Stimulated activated CD8-positive, alpha-beta memory T cell treated with anti-CD3 and anti-CD28 coated beads, Interleukin-4, amount 100 ng/mL, for 1 hour (primary cell): ENCODE data around the gene MAP6.

Experiments
- DNase-seq, 2 donors: peaks; one replicate each; pipeline ENCODE4 v3.0.0-alpha.2; 2020; ENCODE audit warnings: low read depth in 2 of 2, low spot score in 1 of 2

The MAP6 gene

GRCh38 chr11:75667255-75667830, 1.5 kb downstream of the MAP6 start:
- no peak for DNase-seq

- DNase-seq: no peak
These were observed 2.8 kb downstream of the MAP6 start for GRCh38 chr11:75665990-75666389.

- DNase-seq: no peak
These were observed 3.7 kb downstream of the MAP6 start for GRCh38 chr11:75665126-75665525.

GRCh38 chr11:75664389-75664788, 4.4 kb downstream of the MAP6 start:
- no peak for DNase-seq

GRCh38 chr11:75663808-75664207, 5.0 kb downstream of the MAP6 start:
- DNase-seq: no peak

GRCh38 chr11:75659836-75660235, 9.0 kb downstream of the MAP6 start:
- DNase-seq: no peak

- no peak for DNase-seq
These were observed 12.7 kb downstream of the MAP6 start for GRCh38 chr11:75656044-75656727.

- no peak for DNase-seq
These were observed 13.2 kb downstream of the MAP6 start for GRCh38 chr11:75655605-75656004.

GRCh38 chr11:75654314-75654713, 14.5 kb downstream of the MAP6 start:
- no peak for DNase-seq

- DNase-seq: no peak
These were observed 15.3 kb downstream of the MAP6 start for GRCh38 chr11:75653532-75653931.

GRCh38 chr11:75652936-75653335, 15.9 kb downstream of the MAP6 start:
- no peak for DNase-seq

- DNase-seq: no peak
These were observed 17.6 kb downstream of the MAP6 start for GRCh38 chr11:75651218-75651617.

GRCh38 chr11:75650167-75650723, 18.6 kb downstream of the MAP6 start:
- no peak for DNase-seq

GRCh38 chr11:75644946-75645345, 23.9 kb downstream of the MAP6 start:
- DNase-seq: no peak

- no peak for DNase-seq
These were observed 24.5 kb downstream of the MAP6 start for GRCh38 chr11:75644370-75644769.

- DNase-seq: no peak
These were observed 26.3 kb downstream of the MAP6 start for GRCh38 chr11:75642402-75643113.

GRCh38 chr11:75639762-75640181, 29.1 kb downstream of the MAP6 start:
- no peak for DNase-seq

GRCh38 chr11:75637998-75638397, 30.8 kb downstream of the MAP6 start:
- DNase-seq: no peak

GRCh38 chr11:75635066-75635862, 33.6 kb downstream of the MAP6 start:
- DNase-seq: no peak

- no peak for DNase-seq
These were observed 35.3 kb downstream of the MAP6 start for GRCh38 chr11:75633409-75634066.

- no peak for DNase-seq
These were observed 35.9 kb downstream of the MAP6 start for GRCh38 chr11:75632962-75633361.
